GM12875 (cell line): ENCODE results near the gene SAP25.

Source experiments
- H3K4me3 ChIP-seq: one replicate; pipeline ENCODE4 v1.5.1; 2011; ENCODE audit warnings: low read depth, low read length, control low read depth
- CTCF ChIP-seq: IDR thresholded peaks from 2 replicates; pipeline ENCODE4 v1.5.1; 2011; ENCODE audit warnings: low read depth, mild to moderate bottlenecking, control low read depth, inconsistent platforms, low read length, moderate library complexity, borderline replicate concordance; ENCODE audit not compliant: insufficient read depth

Gene SAP25

DNA sequence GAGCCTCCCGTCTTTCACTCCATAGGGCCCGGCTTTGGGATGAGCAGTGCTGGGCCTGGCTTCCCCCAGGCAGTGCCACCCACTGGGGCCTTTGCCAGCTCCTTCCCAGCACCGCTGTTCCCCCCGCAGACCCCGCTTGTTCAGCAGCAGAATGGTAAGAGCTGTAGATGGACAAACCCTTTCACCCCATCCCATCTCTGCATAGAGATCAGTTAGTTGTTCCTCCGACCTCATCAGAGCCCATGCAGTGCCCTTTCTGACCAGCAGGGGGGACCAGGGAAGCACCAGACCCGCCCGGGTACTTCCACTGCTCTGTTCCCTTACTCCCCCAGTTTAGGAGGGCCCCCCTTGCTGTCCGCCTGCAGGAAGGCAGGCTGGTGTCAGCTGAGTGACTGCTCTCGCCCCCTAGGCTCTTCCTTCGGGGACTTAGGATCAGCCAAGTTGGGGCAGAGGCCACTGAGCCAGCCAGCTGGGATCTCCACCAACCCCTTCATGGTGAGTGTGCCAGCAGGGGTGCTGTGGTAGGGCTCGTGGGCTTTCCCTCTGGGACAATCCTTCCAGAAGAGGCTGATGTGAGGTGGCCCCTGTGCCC lies 9.8 kb downstream of the SAP25 start:
- H3K4me3 ChIP-seq, result no peak overlapping the region
- peak; percentile 98 for TF ChIP-seq CTCF

GRCh38 chr7:100563100-100563564 lies 10.6 kb downstream of the SAP25 start:
- no peak overlapping the region for H3K4me3 ChIP-seq
- no peak for TF ChIP-seq CTCF

DNA sequence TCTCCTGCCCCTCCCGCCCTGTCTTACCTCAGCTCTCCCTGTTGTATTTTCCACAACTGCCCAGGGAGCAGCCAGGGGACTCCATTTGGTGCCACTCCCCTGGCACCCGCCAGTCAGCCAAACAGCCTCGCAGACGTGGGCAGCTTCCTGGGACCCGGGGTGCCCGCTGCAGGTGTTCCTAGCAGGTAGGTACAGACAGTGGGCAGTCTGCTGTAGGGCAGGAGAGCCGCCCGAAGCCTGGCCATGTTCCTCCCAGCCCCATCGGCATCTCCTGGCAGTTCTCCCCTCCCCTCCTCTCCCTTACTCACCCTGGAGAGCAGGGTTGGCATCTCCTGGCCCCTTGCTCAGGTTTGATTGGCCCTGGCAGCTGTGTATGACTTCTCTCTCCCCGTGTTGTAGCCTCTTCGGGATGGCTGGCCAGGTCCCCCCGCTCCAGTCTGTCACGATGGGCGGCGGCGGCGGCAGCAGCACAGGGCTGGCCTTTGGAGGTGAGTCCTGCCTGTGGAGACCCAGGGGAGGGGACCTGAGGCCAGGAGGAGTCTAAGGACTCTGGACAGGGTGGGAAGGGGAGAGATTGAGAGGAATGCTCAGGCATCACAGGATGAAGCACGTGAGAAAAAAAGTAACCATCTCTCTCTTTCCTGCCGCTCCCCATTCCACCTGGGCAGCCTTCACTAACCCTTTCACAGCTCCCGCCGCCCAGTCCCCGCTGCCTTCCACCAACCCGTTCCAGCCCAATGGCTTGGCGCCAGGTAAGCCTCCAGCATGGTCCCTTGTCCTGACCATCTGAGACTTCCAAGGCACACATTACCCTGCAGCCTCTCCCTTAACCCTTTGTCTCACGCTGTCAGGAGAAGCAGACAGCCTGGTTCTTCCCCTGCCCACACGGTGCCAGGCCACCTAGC lies 11.3 kb downstream of the SAP25 start:
- no peak overlapping the region for H3K4me3 ChIP-seq
- no peak for TF ChIP-seq CTCF

DNA sequence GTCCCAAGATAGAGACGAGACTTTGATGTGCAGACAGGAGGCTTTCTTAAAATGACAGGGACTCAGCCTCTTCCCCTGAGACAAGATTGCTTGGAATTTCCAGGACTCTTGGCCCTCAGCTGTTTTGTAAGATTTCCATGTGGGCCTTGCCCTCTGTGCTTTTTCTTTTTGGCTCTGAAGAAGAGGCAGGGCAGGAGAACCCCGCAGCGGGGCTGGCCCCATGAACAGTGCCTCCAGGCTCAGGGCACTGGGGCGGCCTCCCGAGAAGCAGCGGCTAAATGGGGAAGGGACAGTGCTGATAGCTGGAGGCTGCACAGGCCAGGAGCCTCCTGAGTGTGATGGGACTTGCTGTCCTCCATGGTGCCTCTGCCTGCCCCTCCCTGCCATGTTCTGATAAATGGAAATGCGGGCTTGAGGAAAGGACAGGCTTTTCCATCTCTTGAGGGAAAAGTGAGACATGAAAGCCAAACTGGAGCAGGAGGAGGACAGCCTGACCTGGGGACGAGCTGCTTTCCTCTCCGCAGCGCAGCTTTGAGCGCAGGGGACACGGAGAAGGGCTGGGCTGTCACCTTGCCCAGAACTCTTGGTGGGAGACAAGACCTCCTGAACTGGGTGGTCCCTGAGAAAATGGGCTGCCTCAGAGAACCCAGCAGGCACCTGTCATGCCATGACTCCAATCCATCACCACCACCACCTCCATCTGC lies 12.1 kb downstream of the SAP25 start:
- H3K4me3 ChIP-seq, result no peak overlapping the region
- TF ChIP-seq CTCF, result no peak

- TF ChIP-seq CTCF, result no peak
- H3K4me3 ChIP-seq, result no peak overlapping the region
Measured at GRCh38 chr7:100559127-100559526, 14.6 kb downstream of the SAP25 start.

DNA sequence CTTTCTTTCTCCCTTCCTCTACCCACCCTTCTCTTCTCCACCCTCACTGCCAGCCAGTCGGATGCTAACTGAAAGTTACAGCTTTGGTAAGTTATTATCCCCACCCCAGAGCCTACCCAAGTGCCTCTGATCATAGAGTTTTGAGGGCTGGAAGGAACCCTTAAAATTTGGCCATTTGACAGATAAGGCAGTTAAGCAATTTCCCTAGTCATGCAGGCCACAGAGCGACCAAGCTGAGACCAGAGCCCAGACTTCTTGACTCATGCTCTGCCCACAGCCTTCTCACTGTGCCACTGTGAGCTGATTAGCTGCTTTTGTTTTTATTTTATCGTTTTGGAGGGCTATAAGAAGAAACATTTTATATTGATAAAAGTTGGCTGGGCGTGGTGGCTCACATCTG lies 17.2 kb downstream of the SAP25 start:
- no peak overlapping the region for H3K4me3 ChIP-seq
- TF ChIP-seq CTCF, result no peak
